HG02981 (cell line): Measurements from ENCODE around the gene FHIT.

Experiments
- ATAC-seq: cut with Tn5 transposase; IDR thresholded peaks from one replicate; pipeline ENCODE4 v1.9.1; 2021; ENCODE audit warnings: mild to moderate bottlenecking, moderate library complexity; ENCODE audit not compliant: unreplicated experiment

FHIT gene

DNA sequence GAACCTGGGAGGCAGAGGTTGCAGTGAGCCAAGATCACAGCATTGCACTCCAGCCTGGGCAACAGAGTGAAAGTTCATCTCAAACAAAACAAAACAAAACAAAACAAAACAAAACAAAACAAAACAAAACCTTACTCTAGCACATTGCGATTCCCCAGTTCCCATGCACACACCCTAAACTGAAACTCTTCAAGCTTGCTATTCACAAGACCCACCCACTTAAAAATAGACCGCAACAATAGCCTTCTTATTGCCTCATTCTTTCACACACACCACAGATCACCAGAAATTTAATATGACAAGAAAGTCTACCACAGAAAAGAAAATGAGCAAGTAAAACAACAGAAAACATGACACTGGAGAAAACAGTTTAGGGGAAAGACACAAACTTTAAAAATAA is 598.4 kb downstream of the FHIT start:
- ATAC-seq, result no peak

- no peak for ATAC-seq
Measured at GRCh38 chr3:60651799-60652198, 599.5 kb downstream of the FHIT start.

- no peak for ATAC-seq
Measured at GRCh38 chr3:60650171-60650570, 601.1 kb downstream of the FHIT start.

DNA sequence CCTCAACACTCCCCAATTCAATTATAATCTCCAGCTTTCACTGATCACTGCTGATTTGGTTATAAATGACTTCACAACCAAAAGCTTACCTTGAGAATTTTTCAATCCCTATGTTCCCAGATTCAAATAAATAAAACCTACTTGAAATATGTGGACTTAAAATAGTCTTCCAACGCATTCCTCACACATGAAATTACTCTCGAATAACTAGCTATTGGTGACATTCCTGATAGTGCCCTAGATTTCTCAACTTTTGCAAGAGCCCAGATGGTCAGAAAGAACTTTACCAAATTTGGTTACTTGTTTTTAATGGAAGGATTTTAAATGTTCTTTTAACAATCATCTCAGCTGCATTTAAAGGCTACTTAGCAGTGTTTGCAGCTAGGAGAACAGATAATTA is 605.5 kb downstream of the FHIT start:
- no peak for ATAC-seq

DNA sequence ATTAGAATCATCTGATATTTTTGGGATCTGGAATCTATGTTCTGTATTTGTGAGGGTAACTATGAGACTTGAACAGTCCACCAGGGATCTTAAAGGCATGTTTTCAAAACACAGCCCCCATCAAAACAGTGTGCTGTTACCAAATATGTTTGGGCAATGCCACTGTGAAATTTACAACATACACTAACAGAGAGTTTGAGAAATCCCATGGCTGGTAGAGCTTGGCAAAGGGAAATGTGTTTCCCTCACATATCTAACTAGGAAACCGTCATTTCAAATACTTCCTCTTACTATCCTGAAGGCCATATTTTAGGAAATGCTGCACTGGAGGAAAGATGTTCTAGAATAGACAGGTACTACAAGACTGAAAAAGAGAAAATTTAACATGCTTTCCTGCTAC is 607.4 kb downstream of the FHIT start:
- ATAC-seq, result no peak

GRCh38 chr3:60641354-60641753 is 609.9 kb downstream of the FHIT start:
- no peak for ATAC-seq

DNA sequence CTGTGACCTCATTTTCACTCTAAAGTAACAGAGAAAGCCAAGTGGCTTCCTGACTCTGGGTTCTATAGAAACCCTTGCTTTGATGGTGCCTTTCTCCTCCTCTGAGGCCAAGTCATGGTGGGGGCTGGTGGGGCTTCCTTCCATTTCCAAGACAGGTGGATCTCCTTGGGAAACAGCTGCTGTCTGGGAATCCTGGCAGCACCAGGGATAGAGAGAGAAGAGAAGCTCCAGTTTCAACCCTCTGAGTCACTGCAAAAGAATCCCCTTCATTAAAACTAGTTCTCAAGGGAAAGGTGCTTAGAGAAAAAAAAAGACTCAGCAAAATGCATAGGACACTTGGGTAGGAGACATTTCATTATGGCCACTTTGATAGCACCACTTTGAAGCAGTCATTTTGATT is 614.4 kb downstream of the FHIT start:
- ATAC-seq, result no peak

DNA sequence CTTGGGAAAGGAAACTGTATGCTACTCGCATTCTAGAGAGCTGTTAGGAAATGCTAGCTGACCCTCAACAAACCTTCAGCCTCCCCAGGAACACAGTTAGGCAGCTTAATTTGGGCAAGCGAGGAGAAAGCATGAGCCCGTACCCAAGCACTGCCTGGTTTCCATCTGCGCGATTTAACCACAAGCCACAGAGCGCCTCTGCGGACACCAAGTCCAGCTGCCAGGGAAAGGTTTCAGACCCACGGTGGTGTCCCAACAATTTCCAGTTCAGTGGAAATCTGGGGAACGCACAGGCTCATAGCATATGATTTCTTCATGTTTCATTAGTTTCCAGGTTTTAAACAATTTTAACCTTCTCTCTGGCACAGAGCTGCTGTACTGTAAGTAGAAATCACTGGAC is 617.6 kb downstream of the FHIT start:
- no peak for ATAC-seq

GRCh38 chr3:60631509-60631908 is 619.7 kb downstream of the FHIT start:
- ATAC-seq, result no peak

DNA sequence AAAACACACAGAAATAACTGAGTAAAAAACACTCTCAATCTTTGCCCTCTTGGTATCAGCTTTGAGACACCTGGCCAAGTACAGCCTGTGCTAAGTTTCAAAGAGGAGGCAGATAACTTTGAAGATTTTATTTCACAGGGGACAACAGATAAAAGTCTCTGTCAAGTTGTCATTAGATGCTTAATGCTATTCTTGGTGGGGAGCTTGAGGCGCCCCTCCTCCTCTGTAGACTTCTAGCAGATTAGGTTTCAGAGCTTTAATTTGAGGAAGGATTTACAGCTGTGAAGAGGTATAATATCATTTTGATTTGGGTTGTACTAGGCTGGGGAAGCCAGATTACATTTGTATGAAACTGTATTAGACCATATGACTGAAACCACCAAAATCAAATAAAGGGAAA is 620.3 kb downstream of the FHIT start:
- ATAC-seq, result no peak

GRCh38 chr3:60629816-60630215 is 621.4 kb downstream of the FHIT start:
- ATAC-seq, result no peak

- ATAC-seq, result no peak
Measured at GRCh38 chr3:60622349-60622748, 628.9 kb downstream of the FHIT start.

- no peak for ATAC-seq
Measured at GRCh38 chr3:60617188-60617587, 634.1 kb downstream of the FHIT start.

DNA sequence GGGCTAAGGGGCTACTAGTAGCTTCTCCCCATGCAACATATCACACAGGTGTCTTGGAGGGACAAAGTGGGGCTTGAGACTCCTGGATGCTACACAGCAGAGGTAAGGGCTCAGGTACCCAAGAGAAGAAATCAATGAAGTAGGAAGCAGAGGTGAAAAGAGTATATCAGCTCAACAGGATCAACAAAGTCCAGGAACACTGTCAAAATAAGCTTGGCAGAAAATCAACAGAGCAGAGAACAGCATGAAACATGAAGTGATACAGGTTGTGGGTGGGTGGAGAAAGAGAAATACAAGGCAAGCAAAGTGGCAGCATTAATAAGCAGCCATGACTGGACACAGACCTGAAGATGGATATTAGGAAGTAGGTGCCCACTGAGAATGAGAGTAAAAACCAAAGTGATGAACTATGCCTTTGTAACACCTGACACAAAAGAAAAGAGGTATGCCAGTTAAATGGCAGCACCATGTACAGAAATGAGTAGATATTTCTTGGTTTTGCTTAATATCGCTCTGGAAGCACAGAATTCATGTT is 637.4 kb downstream of the FHIT start:
- ATAC-seq, result no peak

GRCh38 chr3:60610441-60611112 is 640.7 kb downstream of the FHIT start:
- no peak for ATAC-seq

DNA sequence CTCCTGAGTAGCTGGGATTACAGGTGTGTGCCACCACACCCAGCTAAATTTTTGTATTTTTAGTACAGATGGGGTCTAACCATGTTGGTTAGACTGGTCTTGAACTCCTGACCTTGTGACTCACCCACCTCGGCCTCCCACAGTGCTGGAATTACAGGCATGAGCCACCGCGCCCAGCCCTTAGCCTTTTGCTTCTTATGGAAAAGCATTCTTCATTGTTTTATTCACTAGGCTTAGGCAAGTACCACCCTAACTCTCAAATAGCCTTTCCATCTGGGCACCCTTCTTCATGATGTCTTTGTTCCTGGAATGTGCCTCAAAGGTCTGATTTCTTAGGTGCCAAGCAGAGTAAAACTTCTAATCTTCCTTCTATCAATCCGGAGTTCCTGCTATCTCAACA is 641.8 kb downstream of the FHIT start:
- ATAC-seq, result no peak

GRCh38 chr3:60603860-60604259 is 647.4 kb downstream of the FHIT start:
- ATAC-seq, result no peak

DNA sequence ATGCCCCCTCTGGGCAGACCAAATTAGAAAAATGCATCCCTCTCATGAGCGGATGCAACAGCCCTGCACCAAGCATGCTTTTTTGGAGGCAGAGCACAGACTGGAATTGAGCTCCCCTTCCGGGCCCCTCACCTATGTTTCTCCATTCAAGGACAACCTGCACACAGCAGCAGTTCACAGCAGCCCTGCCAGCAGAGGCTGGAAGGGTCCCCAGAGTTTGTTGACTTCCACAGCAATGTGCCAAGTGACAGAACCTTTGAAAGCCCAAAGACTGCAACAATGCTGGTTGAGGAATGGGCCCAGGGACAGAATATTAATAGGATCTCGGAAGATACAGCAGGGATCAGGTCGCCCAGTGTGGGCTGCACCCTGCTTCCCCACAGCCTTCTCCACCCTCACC is 650.4 kb downstream of the FHIT start:
- ATAC-seq, result no peak

DNA sequence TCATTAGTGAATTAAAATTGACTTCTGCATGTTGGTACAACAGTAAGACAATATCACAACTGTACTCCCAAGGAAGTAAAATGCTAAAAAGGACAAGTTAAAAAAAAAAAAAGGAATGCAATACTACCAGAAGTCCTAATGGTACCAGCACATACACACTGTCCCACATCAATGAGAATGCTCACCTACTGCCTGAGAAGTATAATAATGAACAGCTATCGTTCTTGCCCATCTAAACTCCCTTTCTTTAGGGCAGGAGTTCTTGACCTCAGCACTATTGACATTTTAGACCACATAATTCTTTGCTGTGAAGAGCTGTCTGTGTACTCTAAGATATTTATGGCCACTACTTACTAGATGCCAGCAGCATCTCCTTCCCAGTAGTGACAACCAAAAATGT is 651.7 kb downstream of the FHIT start:
- ATAC-seq, result no peak

GRCh38 chr3:60598671-60599070 is 652.6 kb downstream of the FHIT start:
- no peak for ATAC-seq

DNA sequence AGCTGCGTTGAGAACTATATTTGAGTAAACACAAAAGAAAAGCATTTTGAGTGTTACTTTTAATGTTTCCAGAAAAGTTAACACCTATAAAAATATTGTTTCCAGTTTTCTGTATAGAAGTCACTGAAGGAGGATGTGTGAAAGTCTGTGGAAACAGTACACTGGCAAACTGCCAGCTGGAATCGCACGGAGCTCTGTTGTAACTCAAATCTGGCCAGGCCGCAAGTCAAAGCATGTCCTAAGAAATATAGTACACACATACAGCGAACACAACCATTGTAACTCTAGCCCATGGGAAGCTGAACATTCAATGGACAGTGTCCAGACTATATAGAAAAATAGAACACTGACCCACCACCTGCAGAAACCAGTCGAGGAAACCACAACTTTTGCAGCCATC is 657.2 kb downstream of the FHIT start:
- ATAC-seq, result no peak

GRCh38 chr3:60591267-60591666 is 660.0 kb downstream of the FHIT start:
- ATAC-seq, result no peak

GRCh38 chr3:60588806-60589205 is 662.4 kb downstream of the FHIT start:
- no peak for ATAC-seq
